CD14-positive monocyte (primary cell): ENCODE results near the gene VSIG10L2. TPM values are rescaled to one million over a fixed set of nuclear protein-coding genes. Genes with fewer than 3 reads are reported as not detected.

Experiments used
- DNase-seq, 3 donors: peaks; one replicate each; pipeline ENCODE4 v3.0.0-alpha.2; 2011 to 2022
- H2AFZ ChIP-seq: 2 replicates; pipeline ENCODE4 v1.6.0; 2012; ENCODE audit warnings: mild to moderate bottlenecking, low read depth, low read length, inconsistent platforms; ENCODE audit not compliant: insufficient read depth, poor library complexity, severe bottlenecking
- H3K27ac ChIP-seq, 2 donors: 1 replicate in 1 of 2; 2 replicates in 1 of 2; pipeline ENCODE4 v1.5.1; 2012 to 2013; ENCODE audit warnings: low read length in 2 of 2, control low read depth in 1 of 2, inconsistent platforms in 1 of 2, low read depth in 1 of 2, mild to moderate bottlenecking in 1 of 2
- H3K27me3 ChIP-seq, 2 donors: one replicate each; pipeline versions ENCODE4 v1.6.0 to v1.6.1; 2011 to 2013; ENCODE audit warnings: low read length in 2 of 2; ENCODE audit not compliant: control insufficient read depth in 2 of 2, insufficient read depth in 2 of 2
- H3K36me3 ChIP-seq, 2 donors: replicated peaks in 1 of 2; 1 replicate in 1 of 2; 2 replicates in 1 of 2; pipeline versions ENCODE4 v1.5.1 to v1.6.1; 2012 to 2013; ENCODE audit warnings: low read length in 2 of 2, control low read depth in 1 of 2, inconsistent platforms in 1 of 2, mild to moderate bottlenecking in 1 of 2; ENCODE audit not compliant: insufficient read depth in 2 of 2, control insufficient read depth in 1 of 2
- H3K4me1 ChIP-seq, 2 donors: 1 replicate in 1 of 2; 2 replicates in 1 of 2; pipeline versions ENCODE4 v1.5.1 to v1.6.1; 2012 to 2013; ENCODE audit warnings: low read length in 2 of 2, control low read depth in 1 of 2, inconsistent platforms in 1 of 2, mild to moderate bottlenecking in 1 of 2, moderate library complexity in 1 of 2; ENCODE audit not compliant: insufficient read depth in 2 of 2, control insufficient read depth in 1 of 2
- H3K4me2 ChIP-seq: replicated peaks from 2 replicates; pipeline ENCODE3; 2012; ENCODE audit warnings: low read length, moderate library complexity, mild to moderate bottlenecking; ENCODE audit not compliant: poor library complexity, severe bottlenecking; ENCODE audit errors: extremely low read depth
- H3K4me3 ChIP-seq, 3 experiments: fragments of 200-600 bp in 1 of 3; sonication (generic) in 1 of 3; replicated peaks in 1 of 3; 1 replicate in 2 of 3; 2 replicates in 1 of 3; pipeline ENCODE4 v1.5.1; 2011 to 2013; ENCODE audit warnings: low read length in 3 of 3, mild to moderate bottlenecking in 3 of 3, control low read depth in 2 of 3, low read depth in 2 of 3, inconsistent platforms in 1 of 3, moderate library complexity in 1 of 3
- H3K79me2 ChIP-seq: 2 replicates; pipeline ENCODE4 v1.6.0; 2012; ENCODE audit warnings: mild to moderate bottlenecking, control low read depth, inconsistent platforms, low read length, moderate library complexity; ENCODE audit not compliant: insufficient read depth
- H3K9ac ChIP-seq: 2 replicates; pipeline ENCODE4 v1.6.0; 2017; ENCODE audit warnings: low read length, mild to moderate bottlenecking; ENCODE audit not compliant: insufficient read depth, poor library complexity, severe bottlenecking
- H3K9me3 ChIP-seq, 2 donors: replicated peaks in 1 of 2; 1 replicate in 1 of 2; 2 replicates in 1 of 2; pipeline versions ENCODE4 v1.5.1 to v1.6.1; 2012 to 2013; ENCODE audit warnings: low read length in 2 of 2, control low read depth in 1 of 2; ENCODE audit not compliant: control insufficient read depth in 1 of 2, insufficient read depth in 1 of 2
- H4K20me1 ChIP-seq: 2 replicates; pipeline ENCODE4 v1.6.0; 2012; ENCODE audit warnings: mild to moderate bottlenecking, low read length, control low read depth, moderate library complexity; ENCODE audit not compliant: insufficient read depth
- H3K27ac Mint-ChIP-seq, 7 donors: one replicate each; pipeline ENCODE4 v1.8.0; 2020; ENCODE audit warnings: mild to moderate bottlenecking in 7 of 7, mixed read lengths in 7 of 7, moderate library complexity in 6 of 7, inconsistent platforms in 2 of 7
- H3K27me3 Mint-ChIP-seq, 3 donors: one replicate each; pipeline ENCODE4 v1.8.0; 2021 to 2022; ENCODE audit warnings: low read depth in 3 of 3, mild to moderate bottlenecking in 3 of 3, mixed read lengths in 3 of 3, moderate library complexity in 3 of 3, inconsistent platforms in 1 of 3
- H3K36me3 Mint-ChIP-seq, 2 donors: one replicate each; pipeline ENCODE4 v1.8.0; 2020; ENCODE audit warnings: mixed read lengths in 2 of 2, inconsistent platforms in 1 of 2, mild to moderate bottlenecking in 1 of 2
- H3K4me1 Mint-ChIP-seq: one replicate; pipeline ENCODE4 v1.8.0; 2020; ENCODE audit warnings: mild to moderate bottlenecking, mixed read lengths
- H3K4me3 Mint-ChIP-seq, 2 donors: one replicate each; pipeline ENCODE4 v1.8.0; 2020; ENCODE audit warnings: mild to moderate bottlenecking in 2 of 2, mixed read lengths in 2 of 2, moderate library complexity in 1 of 2
- H3K9me3 Mint-ChIP-seq, 7 donors: one replicate each; pipeline ENCODE4 v1.8.0; 2020 to 2022; ENCODE audit warnings: mixed read lengths in 7 of 7, mild to moderate bottlenecking in 6 of 7, moderate library complexity in 6 of 7, inconsistent platforms in 2 of 7
- WGBS: methylation state at CpG from one replicate; pipeline ENCODE4 v1.1.5; 2013; ENCODE audit warnings: missing lambda C conversion rate; ENCODE audit not compliant: insufficient coverage; 5-methylcytosine and 5-hydroxymethylcytosine counted together
- intact Hi-C, 2 donors: fragments of 100-400 bp; cut with micrococcal nuclease; formaldehyde crosslinking; loops; one replicate each; pipeline versions ENCODE4 v1.15.0 to v1.15.1; 2023
- polyA plus RNA-seq, 3 donors: library from polyadenylated mRNA; depleted of rRNA in 1 of 3; unstranded in 2 of 3; stranded (reverse) in 1 of 3; fragments of 300-500 nt in 2 of 3; fragments of >200 nt in 1 of 3; fragmentation: Illumina TruSeq in 2 of 3; gene quantifications; 1 replicate in 2 of 3; 2 replicates in 1 of 3; pipeline ENCODE4 v1.2.3, GENCODE V29; 2012 to 2021
- TF ChIP-seq, protein P1 (sequence below): fragments of 200-600 bp; IDR thresholded peaks from one replicate; pipeline ENCODE4 v1.8.0; 2022; ENCODE audit warnings: antibody characterized with exemption, mild to moderate bottlenecking

Gene VSIG10L2
- polyA plus RNA-seq, 3 donors = not detected

GRCh38 chr11:125921042-125921441 is 24.8 kb upstream of the VSIG10L2 start:
- Histone ChIP-seq H3K27me3 (no peaks in the 10 kb centered on the region), H3K27ac (no peak overlapping the region), H3K36me3 (no peaks in the 10 kb centered on the region), H3K4me2 (no peak overlapping the region), H3K4me3 (no peak overlapping the region), H4K20me1 (no peaks in the 10 kb centered on the region), H3K79me2 (no peaks in the 10 kb centered on the region), H3K9me3 (no peaks in the 10 kb centered on the region), H3K4me1 (no peaks in the 10 kb centered on the region), H3K9ac (no peak overlapping the region), H2AFZ (no peak overlapping the region)
- intact Hi-C loops = loop anchor here (5.0 kb wide), 1 partner anchor 271 kb away; no protein-coding TSS in a partner anchor
- Mint-ChIP-seq H3K36me3 (no peaks in the 10 kb centered on the region), H3K27ac (no peak overlapping the region), H3K27me3 (peaks cover 5 to 7% (median 5%) of the 10 kb centered on the region in 3 donors), H3K4me1 (peaks cover 2% of the 10 kb centered on the region), H3K4me3 (no peak overlapping the region), H3K9me3 (no peaks in the 10 kb centered on the region)
- no peak for DNase-seq
- WGBS = no CpG with 5 or more reads among the region's 9 CpGs
- TF ChIP-seq, protein P1, sequence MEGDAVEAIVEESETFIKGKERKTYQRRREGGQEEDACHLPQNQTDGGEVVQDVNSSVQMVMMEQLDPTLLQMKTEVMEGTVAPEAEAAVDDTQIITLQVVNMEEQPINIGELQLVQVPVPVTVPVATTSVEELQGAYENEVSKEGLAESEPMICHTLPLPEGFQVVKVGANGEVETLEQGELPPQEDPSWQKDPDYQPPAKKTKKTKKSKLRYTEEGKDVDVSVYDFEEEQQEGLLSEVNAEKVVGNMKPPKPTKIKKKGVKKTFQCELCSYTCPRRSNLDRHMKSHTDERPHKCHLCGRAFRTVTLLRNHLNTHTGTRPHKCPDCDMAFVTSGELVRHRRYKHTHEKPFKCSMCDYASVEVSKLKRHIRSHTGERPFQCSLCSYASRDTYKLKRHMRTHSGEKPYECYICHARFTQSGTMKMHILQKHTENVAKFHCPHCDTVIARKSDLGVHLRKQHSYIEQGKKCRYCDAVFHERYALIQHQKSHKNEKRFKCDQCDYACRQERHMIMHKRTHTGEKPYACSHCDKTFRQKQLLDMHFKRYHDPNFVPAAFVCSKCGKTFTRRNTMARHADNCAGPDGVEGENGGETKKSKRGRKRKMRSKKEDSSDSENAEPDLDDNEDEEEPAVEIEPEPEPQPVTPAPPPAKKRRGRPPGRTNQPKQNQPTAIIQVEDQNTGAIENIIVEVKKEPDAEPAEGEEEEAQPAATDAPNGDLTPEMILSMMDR = no peak

GRCh38 chr11:125922156-125922555 is 23.7 kb upstream of the VSIG10L2 start:
- TF ChIP-seq, protein P1 = no peak
- H2AFZ ChIP-seq = no peak overlapping the region
- intact Hi-C loops = loop anchor here (5.0 kb wide), 1 partner anchor 270 kb away; no protein-coding TSS in a partner anchor
- no peaks in the 10 kb centered on the region for H3K79me2 ChIP-seq
- H3K36me3 Mint-ChIP-seq = no peaks in the 10 kb centered on the region
- H3K4me3 ChIP-seq = no peak overlapping the region
- no peaks in the 10 kb centered on the region for H3K9me3 Mint-ChIP-seq
- no peak overlapping the region for H3K27ac ChIP-seq
- H3K9ac ChIP-seq = no peak overlapping the region
- H4K20me1 ChIP-seq = no peaks in the 10 kb centered on the region
- no peaks in the 10 kb centered on the region for H3K4me1 ChIP-seq
- 100% methylated on average over 1 of the region's 3 CpGs for WGBS
- peaks cover 3 to 5% (median 4%) of the 10 kb centered on the region in 3 donors for H3K27me3 Mint-ChIP-seq
- no peak overlapping the region for H3K4me3 Mint-ChIP-seq
- no peak for DNase-seq
- peaks cover 2% of the 10 kb centered on the region for H3K4me1 Mint-ChIP-seq
- no peaks in the 10 kb centered on the region for H3K9me3 ChIP-seq
- no peaks in the 10 kb centered on the region for H3K36me3 ChIP-seq
- no peak overlapping the region for H3K27ac Mint-ChIP-seq
- no peaks in the 10 kb centered on the region for H3K27me3 ChIP-seq
- H3K4me2 ChIP-seq = no peak overlapping the region
